IMR-90 (cell line): ENCODE data around the gene TES.

Source experiments
- CEBPB ChIP-seq: IDR thresholded peaks from 2 replicates; pipeline ENCODE4 v1.6.1; 2012; ENCODE audit warnings: low read depth, low read length, improper control_type of control experiment
- CHD1 ChIP-seq: IDR thresholded peaks from 2 replicates; pipeline ENCODE4 v1.6.1; 2012; ENCODE audit warnings: low read depth, low read length, improper control_type of control experiment
- MAFK ChIP-seq: IDR thresholded peaks from 2 replicates; pipeline ENCODE4 v1.6.1; 2012; ENCODE audit warnings: low read depth, low read length, improper control_type of control experiment
- NFE2L2 ChIP-seq: fragments of 150-350 bp; IDR thresholded peaks from 2 replicates; pipeline ENCODE4 v1.6.1; 2016; ENCODE audit warnings: low read depth, mild to moderate bottlenecking, low read length
- POLR2A ChIP-seq: IDR thresholded peaks from 2 replicates; pipeline ENCODE4 v1.6.1; 2012; ENCODE audit warnings: mild to moderate bottlenecking, low read depth, low read length
- RAD21 ChIP-seq: IDR thresholded peaks from 2 replicates; pipeline ENCODE4 v1.6.1; 2012; ENCODE audit warnings: low read length, improper control_type of control experiment
- RCOR1 ChIP-seq: IDR thresholded peaks from 2 replicates; pipeline ENCODE4 v1.6.1; 2012; ENCODE audit warnings: mild to moderate bottlenecking, low read length, improper control_type of control experiment; ENCODE audit not compliant: insufficient replicate concordance
- RFX5 ChIP-seq: IDR thresholded peaks from 2 replicates; pipeline ENCODE4 v1.8.0; 2012; ENCODE audit warnings: low read depth, mild to moderate bottlenecking, low read length, moderate library complexity
- USF2 ChIP-seq: fragments of 150-350 bp; IDR thresholded peaks from 2 replicates; pipeline ENCODE4 v1.6.1; 2017; ENCODE audit warnings: mild to moderate bottlenecking, antibody characterized with exemption, low read length, low read depth
- TF ChIP-seq, protein P1 (sequence below): conservative IDR thresholded peaks from 2 replicates; pipeline ENCODE4 v1.5.1; 2012; ENCODE audit warnings: mild to moderate bottlenecking, low read depth, low read length, improper control_type of control experiment

DNA sequence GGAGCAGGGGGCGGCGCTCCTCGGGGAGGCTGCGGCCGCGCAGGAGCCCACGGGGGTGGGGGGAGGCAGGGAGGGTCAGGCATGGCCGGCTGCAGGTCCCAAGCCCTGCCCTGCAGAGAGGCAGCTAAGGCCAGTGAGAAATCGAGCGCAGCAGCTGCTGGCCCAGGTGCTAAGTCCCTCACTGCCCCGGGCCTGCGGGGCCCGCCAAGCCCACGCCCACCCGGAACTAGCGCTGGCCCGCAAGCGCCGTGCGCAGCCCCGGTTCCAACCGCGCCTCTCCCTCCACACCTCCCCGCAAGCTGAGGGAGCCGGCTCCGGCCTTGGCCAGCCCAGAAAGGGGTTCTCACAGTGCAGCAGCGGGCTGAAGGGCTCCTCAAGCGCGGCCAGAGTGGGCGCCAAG lies 28.3 kb upstream of the TES start:
- no peak for TF ChIP-seq USF2
- TF ChIP-seq RAD21, result no peak
- no peak for TF ChIP-seq CHD1
- TF ChIP-seq CEBPB, result no peak
- TF ChIP-seq, protein P1, sequence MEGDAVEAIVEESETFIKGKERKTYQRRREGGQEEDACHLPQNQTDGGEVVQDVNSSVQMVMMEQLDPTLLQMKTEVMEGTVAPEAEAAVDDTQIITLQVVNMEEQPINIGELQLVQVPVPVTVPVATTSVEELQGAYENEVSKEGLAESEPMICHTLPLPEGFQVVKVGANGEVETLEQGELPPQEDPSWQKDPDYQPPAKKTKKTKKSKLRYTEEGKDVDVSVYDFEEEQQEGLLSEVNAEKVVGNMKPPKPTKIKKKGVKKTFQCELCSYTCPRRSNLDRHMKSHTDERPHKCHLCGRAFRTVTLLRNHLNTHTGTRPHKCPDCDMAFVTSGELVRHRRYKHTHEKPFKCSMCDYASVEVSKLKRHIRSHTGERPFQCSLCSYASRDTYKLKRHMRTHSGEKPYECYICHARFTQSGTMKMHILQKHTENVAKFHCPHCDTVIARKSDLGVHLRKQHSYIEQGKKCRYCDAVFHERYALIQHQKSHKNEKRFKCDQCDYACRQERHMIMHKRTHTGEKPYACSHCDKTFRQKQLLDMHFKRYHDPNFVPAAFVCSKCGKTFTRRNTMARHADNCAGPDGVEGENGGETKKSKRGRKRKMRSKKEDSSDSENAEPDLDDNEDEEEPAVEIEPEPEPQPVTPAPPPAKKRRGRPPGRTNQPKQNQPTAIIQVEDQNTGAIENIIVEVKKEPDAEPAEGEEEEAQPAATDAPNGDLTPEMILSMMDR, result no peak
- TF ChIP-seq NFE2L2, result no peak
- no peak for TF ChIP-seq MAFK
- no peak for TF ChIP-seq POLR2A
- no peak for TF ChIP-seq RFX5
- no peak for TF ChIP-seq RCOR1
